Measurements from ENCODE around the gene OTUD1.
"Not testable (repeated sequence)": the region's sequence is repeated elsewhere in the genome, so short reads cannot be mapped to it uniquely, and the experiment has no call there.

DNA sequence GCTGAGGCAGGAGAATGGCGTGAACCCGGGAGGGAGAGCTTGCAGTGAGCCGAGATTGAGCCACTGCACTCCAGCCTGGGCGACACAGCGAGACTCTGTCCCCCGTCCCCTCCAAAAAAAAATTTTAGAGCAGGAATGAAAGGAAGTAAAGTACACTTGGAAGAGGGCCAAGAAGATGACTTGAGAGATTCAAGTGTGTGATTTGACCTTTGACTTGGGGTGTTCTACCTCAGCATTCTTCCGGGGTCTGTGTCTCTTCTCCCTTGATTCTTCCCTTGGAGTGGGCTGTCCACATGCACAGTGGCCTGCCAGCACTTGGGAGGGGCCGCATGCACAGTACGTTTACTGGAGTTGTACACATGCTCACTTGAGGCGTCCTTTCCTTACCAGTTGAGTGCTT, 48.5 kb upstream of the OTUD1 start:
- TF ChIP-seq, protein P1, sequence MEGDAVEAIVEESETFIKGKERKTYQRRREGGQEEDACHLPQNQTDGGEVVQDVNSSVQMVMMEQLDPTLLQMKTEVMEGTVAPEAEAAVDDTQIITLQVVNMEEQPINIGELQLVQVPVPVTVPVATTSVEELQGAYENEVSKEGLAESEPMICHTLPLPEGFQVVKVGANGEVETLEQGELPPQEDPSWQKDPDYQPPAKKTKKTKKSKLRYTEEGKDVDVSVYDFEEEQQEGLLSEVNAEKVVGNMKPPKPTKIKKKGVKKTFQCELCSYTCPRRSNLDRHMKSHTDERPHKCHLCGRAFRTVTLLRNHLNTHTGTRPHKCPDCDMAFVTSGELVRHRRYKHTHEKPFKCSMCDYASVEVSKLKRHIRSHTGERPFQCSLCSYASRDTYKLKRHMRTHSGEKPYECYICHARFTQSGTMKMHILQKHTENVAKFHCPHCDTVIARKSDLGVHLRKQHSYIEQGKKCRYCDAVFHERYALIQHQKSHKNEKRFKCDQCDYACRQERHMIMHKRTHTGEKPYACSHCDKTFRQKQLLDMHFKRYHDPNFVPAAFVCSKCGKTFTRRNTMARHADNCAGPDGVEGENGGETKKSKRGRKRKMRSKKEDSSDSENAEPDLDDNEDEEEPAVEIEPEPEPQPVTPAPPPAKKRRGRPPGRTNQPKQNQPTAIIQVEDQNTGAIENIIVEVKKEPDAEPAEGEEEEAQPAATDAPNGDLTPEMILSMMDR (IDR thresholded peaks at IDR 0.05), result not testable (repeated sequence)
- TF ChIP-seq POLR2A (IDR thresholded peaks at IDR 0.05), result not testable (repeated sequence)
